Muscle of back (tissue), 11 donors: Measurements from ENCODE around the gene BRMS1. TPM values are rescaled to one million over a fixed set of nuclear protein-coding genes. Genes with fewer than 3 reads are reported as not detected.
A peak's percentile ranks its signal among the peaks of the same experiment; 100 is the strongest.
"Not testable (repeated sequence)": the region's sequence is repeated elsewhere in the genome, so short reads cannot be mapped to it uniquely, and the experiment has no call there.

Experiments
- DNase-seq, 3 donors: peaks; one replicate each; pipeline versions ENCODE4 v3.0.0 to v3.0.0-alpha.2; 2013
- polyA plus RNA-seq, 10 donors: library from polyadenylated mRNA; unstranded; fragments of 120-200 nt; gene quantifications; one replicate each; pipeline ENCODE4 v1.2.1, GENCODE V29; 2013; ENCODE audit not compliant: insufficient read length in 10 of 10

BRMS1 gene
- polyA plus RNA-seq, 10 donors: 17.6 to 23.3 (median 19.3) TPM

- no peak for DNase-seq
Observed at GRCh38 chr11:66363805-66364535, 19.1 kb upstream of the BRMS1 start.

GRCh38 chr11:66363187-66363601, 18.3 kb upstream of the BRMS1 start:
- no peak for DNase-seq

- no peak for DNase-seq
Observed at GRCh38 chr11:66362481-66363147, 17.7 kb upstream of the BRMS1 start.

GRCh38 chr11:66361502-66361941, 16.6 kb upstream of the BRMS1 start:
- no peak for DNase-seq

- DNase-seq: no peak
Observed at GRCh38 chr11:66360406-66361073, 15.6 kb upstream of the BRMS1 start.

- DNase-seq: no peak
Observed at GRCh38 chr11:66359662-66360087, 14.8 kb upstream of the BRMS1 start.

- not testable (repeated sequence) for DNase-seq
Observed at GRCh38 chr11:66350560-66351235, 5.8 kb upstream of the BRMS1 start.

- no peak for DNase-seq
Observed at GRCh38 chr11:66349084-66349386, 4.1 kb upstream of the BRMS1 start.

- DNase-seq: peak; percentile 93 to 96 (median 93)
Observed at GRCh38 chr11:66347425-66348276, 2.7 kb upstream of the BRMS1 start, which contains the start of gene B4GAT1. Gene B4GAT1 (minus strand): TSS chr11:66347629. CDS start chr11:66347545, 84 bp downstream.

GRCh38 chr11:66346476-66347424, 1.8 kb upstream of the BRMS1 start:
- no peak for DNase-seq

GRCh38 chr11:66345316-66345649, 379 bp upstream of the BRMS1 start:
- no peak for DNase-seq

- no peak for DNase-seq
Observed at GRCh38 chr11:66343176-66343575, 1.7 kb downstream of the BRMS1 start.

GRCh38 chr11:66341502-66342126, 3.3 kb downstream of the BRMS1 start:
- DNase-seq: no peak

GRCh38 chr11:66340596-66341501, 4.1 kb downstream of the BRMS1 start:
- no peak for DNase-seq

GRCh38 chr11:66339686-66340483, 5.0 kb downstream of the BRMS1 start:
- DNase-seq: no peak

GRCh38 chr11:66339162-66339675, 5.7 kb downstream of the BRMS1 start:
- DNase-seq: no peak
